ENCODE measurements around the gene DPP8. TPM values are rescaled to one million over a fixed set of nuclear protein-coding genes. Genes with fewer than 3 reads are reported as not detected.

The DPP8 gene
- polyA plus RNA-seq, 1 donor from 2014 or later: 18.6 TPM

- H3K4me2 ChIP-seq (ENCODE audit: low read length): no peak overlapping the region
- H4K20me1 ChIP-seq (ENCODE audit: insufficient read depth): no peaks in the 10 kb centered on the region
- H3F3A ChIP-seq (ENCODE audit: insufficient read depth, low read length, poor library complexity, severe bottlenecking): no peaks in the 10 kb centered on the region
- no peak overlapping the region for H3K27ac ChIP-seq (ENCODE audit: low read length)
- no peak overlapping the region for H3K4me3 ChIP-seq (ENCODE audit: low read length)
- no peaks in the 10 kb centered on the region for H3K9me2 ChIP-seq (ENCODE audit: insufficient read depth, low read length)
- TF ChIP-seq RAD21 (conservative IDR thresholded peaks at IDR 0.05) (peak; percentile 76), CTCF (IDR thresholded peaks at IDR 0.05; ENCODE audit: poor library complexity, severe bottlenecking) (peak; percentile 69), MXI1 (conservative IDR thresholded peaks at IDR 0.05; ENCODE audit: poor library complexity, severe bottlenecking) (no peak), SMC3 (conservative IDR thresholded peaks at IDR 0.05; ENCODE audit: poor library complexity) (peak; percentile 67)
- no peaks in the 10 kb centered on the region for H3K27me3 ChIP-seq (ENCODE audit: insufficient read depth, low read depth, low read length)
- H3K79me2 ChIP-seq (replicated peaks; ENCODE audit: insufficient read depth, low read length): no peaks in the 10 kb centered on the region
- H2AFZ ChIP-seq (ENCODE audit: low read depth, low read length): no peak overlapping the region
- no peaks in the 10 kb centered on the region for H3K9me3 ChIP-seq (ENCODE audit: low read length)
- H3K9ac ChIP-seq (ENCODE audit: low read length): no peak overlapping the region
- H3K36me3 ChIP-seq (ENCODE audit: insufficient read depth, low read length): no peaks in the 10 kb centered on the region
Observed at GRCh38 chr15:65400760-65401610, 116.5 kb downstream of the DPP8 start.

- no peaks in the 10 kb centered on the region for H3K27me3 ChIP-seq (ENCODE audit: insufficient read depth, low read depth, low read length)
- H4K20me1 ChIP-seq (ENCODE audit: insufficient read depth): no peaks in the 10 kb centered on the region
- H3K4me2 ChIP-seq (ENCODE audit: low read length): no peak overlapping the region
- H2AFZ ChIP-seq (ENCODE audit: low read depth, low read length): no peak overlapping the region
- H3F3A ChIP-seq (ENCODE audit: insufficient read depth, low read length, poor library complexity, severe bottlenecking): no peaks in the 10 kb centered on the region
- H3K9me2 ChIP-seq (ENCODE audit: insufficient read depth, low read length): no peaks in the 10 kb centered on the region
- no peak overlapping the region for H3K9ac ChIP-seq (ENCODE audit: low read length)
- no peak for TF ChIP-seq MXI1 (conservative IDR thresholded peaks at IDR 0.05; ENCODE audit: poor library complexity, severe bottlenecking)
- TF ChIP-seq TAF1 (IDR thresholded peaks at IDR 0.05; ENCODE audit: low read depth): no peak
- TF ChIP-seq EP300 (conservative IDR thresholded peaks at IDR 0.05; ENCODE audit: poor library complexity, severe bottlenecking): no peak
- no peak for TF ChIP-seq CTCF (IDR thresholded peaks at IDR 0.05; ENCODE audit: poor library complexity, severe bottlenecking)
- no peak for TF ChIP-seq RAD21 (conservative IDR thresholded peaks at IDR 0.05)
- no peaks in the 10 kb centered on the region for H3K9me3 ChIP-seq (ENCODE audit: low read length)
- no peaks in the 10 kb centered on the region for H3K36me3 ChIP-seq (ENCODE audit: insufficient read depth, low read length)
- no peak overlapping the region for H3K27ac ChIP-seq (ENCODE audit: low read length)
- H3K79me2 ChIP-seq (replicated peaks; ENCODE audit: insufficient read depth, low read length): no peaks in the 10 kb centered on the region
- no peak overlapping the region for H3K4me3 ChIP-seq (ENCODE audit: low read length)
Observed at GRCh38 chr15:65399997-65400396, 117.5 kb downstream of the DPP8 start.

- Histone ChIP-seq H3K27me3 (ENCODE audit: insufficient read depth, low read depth, low read length) (no peaks in the 10 kb centered on the region), H3K79me2 (replicated peaks; ENCODE audit: insufficient read depth, low read length) (no peaks in the 10 kb centered on the region)
Observed at GRCh38 chr15:65399001-65399706, 118.3 kb downstream of the DPP8 start.

More at GRCh38 chr15:65399001-65399706, 118.3 kb downstream of the DPP8 start:
- Histone ChIP-seq H3F3A (ENCODE audit: insufficient read depth, low read length, poor library complexity, severe bottlenecking) (no peaks in the 10 kb centered on the region), H4K20me1 (ENCODE audit: insufficient read depth) (no peaks in the 10 kb centered on the region), H3K9ac (ENCODE audit: low read length) (no peak overlapping the region), H2AFZ (ENCODE audit: low read depth, low read length) (no peak overlapping the region), H3K4me3 (ENCODE audit: low read length) (no peak overlapping the region), H3K9me3 (ENCODE audit: low read length) (no peaks in the 10 kb centered on the region), H3K36me3 (ENCODE audit: insufficient read depth, low read length) (no peaks in the 10 kb centered on the region), H3K4me2 (ENCODE audit: low read length) (no peak overlapping the region), H3K9me2 (ENCODE audit: insufficient read depth, low read length) (no peaks in the 10 kb centered on the region), H3K27ac (ENCODE audit: low read length) (no peak overlapping the region)
- no peak for TF ChIP-seq EP300 (conservative IDR thresholded peaks at IDR 0.05; ENCODE audit: poor library complexity, severe bottlenecking)
- no peak for TF ChIP-seq RAD21 (conservative IDR thresholded peaks at IDR 0.05)
- no peak for TF ChIP-seq POLR2AphosphoS5 (IDR thresholded peaks at IDR 0.05)
- no peak for TF ChIP-seq SMC3 (conservative IDR thresholded peaks at IDR 0.05; ENCODE audit: poor library complexity)
- no peak for TF ChIP-seq MXI1 (conservative IDR thresholded peaks at IDR 0.05; ENCODE audit: poor library complexity, severe bottlenecking)
- no peak for TF ChIP-seq TAF1 (IDR thresholded peaks at IDR 0.05; ENCODE audit: low read depth)
- TF ChIP-seq EZH2 (IDR thresholded peaks at IDR 0.05; ENCODE audit: borderline replicate concordance, insufficient read depth, low read length, poor library complexity, severe bottlenecking): no peak
- TF ChIP-seq CTCF (IDR thresholded peaks at IDR 0.05; ENCODE audit: poor library complexity, severe bottlenecking): no peak
- TF ChIP-seq REST (IDR thresholded peaks at IDR 0.05; ENCODE audit: borderline replicate concordance): no peak
